OCI-LY1 (cell line): Measurements from ENCODE around the gene GJA10.

Experiments
- H2AFZ ChIP-seq: fragments of 200-600 bp; sonication (generic), shearing (Covaris generic); 2 replicates; pipeline ENCODE4 v1.6.0; 2014; ENCODE audit warnings: antibody characterized with exemption, mild to moderate bottlenecking, low read length
- H3F3A ChIP-seq: fragments of 200-600 bp; sonication (generic), shearing (Covaris generic); 2 replicates; pipeline ENCODE4 v1.6.0; 2014; ENCODE audit warnings: mild to moderate bottlenecking, antibody characterized with exemption, low read length, moderate library complexity; ENCODE audit not compliant: insufficient read depth
- H3K27ac ChIP-seq: fragments of 200-600 bp; sonication (generic); 2 replicates; pipeline ENCODE4 v1.5.1; 2014; ENCODE audit warnings: low read length, mixed run types, mild to moderate bottlenecking, low read depth; ENCODE audit not compliant: poor library complexity, severe bottlenecking
- H3K27me3 ChIP-seq: fragments of 200-600 bp; sonication (generic); 2 replicates; pipeline ENCODE4 v1.6.0; 2014; ENCODE audit warnings: antibody characterized with exemption, mild to moderate bottlenecking, low read length, moderate library complexity; ENCODE audit not compliant: insufficient read depth
- H3K36me3 ChIP-seq: fragments of 200-600 bp; sonication (generic); 2 replicates; pipeline ENCODE4 v1.6.1; 2014; ENCODE audit warnings: mild to moderate bottlenecking, antibody characterized with exemption, low read length, moderate library complexity, mixed read lengths; ENCODE audit not compliant: insufficient read depth
- H3K4me1 ChIP-seq: fragments of 200-600 bp; sonication (generic); 2 replicates; pipeline ENCODE4 v1.5.1; 2014; ENCODE audit warnings: mild to moderate bottlenecking, low read length, moderate library complexity; ENCODE audit not compliant: insufficient read depth, severe bottlenecking
- H3K4me2 ChIP-seq: fragments of 200-600 bp; sonication (generic), shearing (Covaris generic); 2 replicates; pipeline ENCODE4 v1.6.1; 2014; ENCODE audit warnings: low read length
- H3K4me3 ChIP-seq: fragments of 200-600 bp; sonication (generic); 2 replicates; pipeline ENCODE4 v1.5.1; 2014; ENCODE audit warnings: low read length, low read depth, mild to moderate bottlenecking, mixed read lengths; ENCODE audit not compliant: poor library complexity, severe bottlenecking
- H3K79me2 ChIP-seq: fragments of 200-600 bp; shearing (Covaris generic); 2 replicates; pipeline ENCODE4 v1.6.1; 2016; ENCODE audit warnings: mixed run types, low read length, mixed read lengths; ENCODE audit not compliant: insufficient read depth
- H3K9ac ChIP-seq: fragments of 200-600 bp; sonication (generic), shearing (Covaris generic); 2 replicates; pipeline ENCODE4 v1.6.1; 2014; ENCODE audit warnings: mild to moderate bottlenecking, low read length, mixed read lengths
- H3K9me2 ChIP-seq: fragments of 200-600 bp; sonication (generic), shearing (Covaris generic); 2 replicates; pipeline ENCODE4 v1.6.1; 2014; ENCODE audit warnings: low read depth, mild to moderate bottlenecking, low read length, mixed read lengths
- H3K9me3 ChIP-seq: fragments of 200-600 bp; shearing (Covaris generic); 2 replicates; pipeline ENCODE4 v1.6.1; 2014; ENCODE audit warnings: low read length, mixed read lengths
- H4K20me1 ChIP-seq: fragments of 200-600 bp; sonication (generic), shearing (Covaris generic); 2 replicates; pipeline ENCODE4 v1.6.0; 2016; ENCODE audit warnings: mild to moderate bottlenecking, low read length; ENCODE audit not compliant: insufficient read depth
- CTCF ChIP-seq: fragments of 200-600 bp; sonication (generic), shearing (Covaris generic); IDR thresholded peaks from 2 replicates; pipeline ENCODE4 v1.5.1; 2017; ENCODE audit warnings: mild to moderate bottlenecking, antibody characterized with exemption, low read length, moderate library complexity, mixed read lengths
- EZH2 ChIP-seq: fragments of 200-600 bp; sonication (generic), shearing (Covaris generic); IDR thresholded peaks from 2 replicates; pipeline ENCODE4 v1.8.0; 2017; ENCODE audit warnings: borderline replicate concordance, mixed run types, mild to moderate bottlenecking, antibody characterized with exemption, low read length, moderate library complexity, mixed read lengths

The GJA10 gene

GRCh38 chr6:89934685-89935366 is 40.6 kb downstream of the GJA10 start:
- H2AFZ ChIP-seq, result no peak overlapping the region
- H3K4me2 ChIP-seq, result no peak overlapping the region
- no peaks in the 10 kb centered on the region for H4K20me1 ChIP-seq
- no peaks in the 10 kb centered on the region for H3K79me2 ChIP-seq
- no peak overlapping the region for H3K9ac ChIP-seq
- H3K9me2 ChIP-seq, result no peaks in the 10 kb centered on the region
- 0 out of 2 replicates have a peak, but pooled peaks cover 4% of the 10 kb centered on the region for H3F3A ChIP-seq
- no peaks in the 10 kb centered on the region for H3K9me3 ChIP-seq
- no peaks in the 10 kb centered on the region for H3K4me1 ChIP-seq
- no peak overlapping the region for H3K27ac ChIP-seq
- H3K4me3 ChIP-seq, result no peak overlapping the region
- TF ChIP-seq CTCF (no peak), EZH2 (no peak)
- H3K27me3 ChIP-seq, result no peaks in the 10 kb centered on the region
- peaks cover 94% of the 10 kb centered on the region for H3K36me3 ChIP-seq

- no peaks in the 10 kb centered on the region for H3K79me2 ChIP-seq
- no peak for TF ChIP-seq CTCF
- no peak for TF ChIP-seq EZH2
- no peaks in the 10 kb centered on the region for H3K9me2 ChIP-seq
- no peak overlapping the region for H3K9ac ChIP-seq
- H2AFZ ChIP-seq, result no peak overlapping the region
- H3K4me3 ChIP-seq, result no peak overlapping the region
- H3F3A ChIP-seq, result no peaks in the 10 kb centered on the region
- H3K4me1 ChIP-seq, result no peaks in the 10 kb centered on the region
- H3K4me2 ChIP-seq, result no peak overlapping the region
- no peaks in the 10 kb centered on the region for H4K20me1 ChIP-seq
- no peaks in the 10 kb centered on the region for H3K27me3 ChIP-seq
- no peaks in the 10 kb centered on the region for H3K9me3 ChIP-seq
- peaks cover 95% of the 10 kb centered on the region for H3K36me3 ChIP-seq
- H3K27ac ChIP-seq, result no peak overlapping the region
Observed at GRCh38 chr6:89936177-89936576, 41.9 kb downstream of the GJA10 start.

DNA sequence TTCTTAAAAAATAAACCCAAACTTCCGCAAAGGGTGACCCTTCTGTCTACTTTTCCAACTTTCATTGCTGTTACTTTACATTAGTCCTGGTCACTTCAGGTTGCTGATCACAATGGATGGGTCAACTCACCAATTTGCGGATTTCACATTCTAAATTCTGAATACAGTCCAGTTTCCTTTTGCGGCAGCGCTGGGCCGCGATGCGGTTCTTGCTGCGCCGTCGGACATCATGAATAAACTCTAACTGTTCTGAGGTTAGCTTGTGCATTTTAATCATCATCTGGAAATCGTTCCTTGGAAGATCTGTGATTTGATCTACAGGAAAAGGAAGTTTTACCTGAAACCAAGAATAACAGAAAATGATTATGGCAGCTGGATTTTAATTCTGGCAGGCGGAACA is 43.7 kb downstream of the GJA10 start:
- no peak for TF ChIP-seq CTCF
- TF ChIP-seq EZH2, result no peak
- Histone ChIP-seq H3F3A (no peaks in the 10 kb centered on the region), H3K27me3 (no peaks in the 10 kb centered on the region), H4K20me1 (no peaks in the 10 kb centered on the region), H3K4me1 (no peaks in the 10 kb centered on the region), H3K9me2 (no peaks in the 10 kb centered on the region), H3K36me3 (peaks cover 96% of the 10 kb centered on the region), H3K27ac (no peak overlapping the region), H3K79me2 (no peaks in the 10 kb centered on the region), H3K9me3 (no peaks in the 10 kb centered on the region), H3K4me2 (no peak overlapping the region), H3K9ac (no peak overlapping the region), H3K4me3 (no peak overlapping the region), H2AFZ (no peak overlapping the region)
